HG03196 (cell line): ENCODE results near the gene AGBL4.

ENCODE experiments used
- ATAC-seq: cut with Tn5 transposase; IDR thresholded peaks from one replicate; pipeline ENCODE4 v1.9.1; 2021; ENCODE audit not compliant: unreplicated experiment

AGBL4 gene

DNA sequence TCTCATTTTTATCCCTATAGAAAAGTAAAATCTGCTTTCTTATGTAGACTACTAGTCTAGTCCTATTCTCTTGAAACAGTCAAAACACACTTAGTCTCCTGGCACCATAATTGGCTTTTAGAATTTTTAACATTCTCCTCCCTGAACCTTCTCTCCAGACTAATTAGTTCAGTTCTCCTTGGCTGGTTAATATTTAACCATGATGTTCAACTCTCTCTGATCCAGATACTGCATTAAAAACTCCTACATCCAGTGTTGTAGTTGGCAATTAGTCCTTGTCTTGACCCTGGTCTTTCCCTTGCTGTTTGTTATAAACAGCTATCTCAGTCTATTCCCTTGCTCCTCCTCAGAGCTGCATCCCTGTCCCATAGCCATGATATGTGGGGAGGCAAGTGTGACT, 824.2 kb downstream of the AGBL4 start:
- ATAC-seq = no peak

DNA sequence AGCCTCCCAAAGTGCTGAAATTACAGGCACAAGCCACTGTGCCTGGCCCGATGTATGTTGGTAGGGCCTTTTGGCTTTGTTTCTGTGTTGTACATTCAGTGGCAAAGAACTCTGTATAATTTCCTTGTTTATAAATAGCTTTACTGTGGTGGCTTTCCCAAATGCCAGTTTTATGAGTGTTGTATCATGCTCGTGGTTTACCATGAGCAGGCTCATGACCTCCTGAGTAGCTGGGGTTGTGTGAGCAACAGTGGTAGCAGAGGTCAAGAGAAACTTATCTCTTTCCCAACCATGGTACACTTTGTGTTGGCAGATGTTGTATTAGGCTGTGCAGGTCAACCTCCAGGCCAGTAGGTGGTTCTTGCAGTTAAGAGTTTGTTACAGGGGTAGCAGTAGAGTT, 826.7 kb downstream of the AGBL4 start:
- no peak for ATAC-seq

DNA sequence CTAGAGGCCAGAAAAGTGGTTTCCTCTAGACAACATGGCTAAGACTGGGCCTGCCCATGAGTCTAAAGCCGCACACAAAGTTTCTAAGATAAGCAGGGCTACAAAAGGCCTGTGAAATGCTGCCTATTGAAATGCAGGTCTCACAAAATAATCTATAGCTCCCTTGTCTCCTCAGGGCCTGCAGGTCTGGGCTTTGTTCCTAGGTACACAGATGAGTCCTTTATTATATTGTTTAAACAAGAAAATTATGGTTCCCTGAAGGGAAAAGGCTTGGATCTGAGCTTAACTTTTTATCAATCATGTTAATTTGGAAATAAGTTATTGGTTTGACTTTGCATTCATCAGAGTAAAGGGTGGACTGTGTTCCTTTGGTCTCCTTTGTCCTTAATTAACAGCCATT, 833.6 kb downstream of the AGBL4 start:
- no peak for ATAC-seq

DNA sequence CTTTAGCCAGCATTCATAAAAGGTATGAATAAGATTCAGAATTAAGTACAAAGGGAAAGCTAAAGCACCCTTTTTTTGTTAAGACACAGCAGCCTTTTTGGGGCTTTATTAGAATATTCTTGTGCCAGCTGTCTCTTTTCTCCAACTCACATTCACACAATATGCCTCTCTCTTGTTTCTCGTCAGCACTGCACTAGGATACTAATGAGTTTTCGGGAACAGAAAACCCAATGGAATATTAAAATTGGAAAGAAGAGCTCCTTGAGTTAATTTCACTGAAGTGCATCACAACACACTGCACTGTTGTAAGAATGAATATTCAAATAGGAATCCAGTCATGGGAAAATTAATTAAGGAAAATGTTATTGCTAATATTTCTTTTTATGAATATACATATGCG, 836.7 kb downstream of the AGBL4 start:
- no peak for ATAC-seq

DNA sequence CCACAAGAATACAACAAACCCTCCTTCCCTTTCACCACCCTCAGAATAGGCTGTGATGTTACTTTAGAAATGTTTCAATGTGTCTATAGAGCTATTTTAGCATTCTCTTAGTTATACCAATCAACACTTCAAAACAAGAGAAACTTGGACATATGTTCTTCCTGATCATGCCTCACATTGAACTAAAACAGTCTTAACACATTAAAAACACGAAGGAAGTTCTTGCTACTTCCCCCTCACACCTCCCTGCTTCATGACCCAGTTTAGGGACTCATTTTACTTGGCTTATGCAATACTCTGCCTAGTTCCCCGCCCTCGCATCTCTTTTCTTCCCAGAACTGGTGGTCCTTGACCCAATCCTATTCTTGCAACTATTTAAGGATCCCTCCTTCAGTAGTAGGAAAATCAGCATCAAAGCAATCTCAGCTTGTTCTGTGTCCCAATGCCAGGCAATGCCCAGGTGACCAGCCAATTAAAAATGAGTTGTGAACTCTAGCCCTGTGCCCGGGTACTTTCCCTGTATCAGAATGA, 838.2 kb downstream of the AGBL4 start:
- ATAC-seq = no peak

DNA sequence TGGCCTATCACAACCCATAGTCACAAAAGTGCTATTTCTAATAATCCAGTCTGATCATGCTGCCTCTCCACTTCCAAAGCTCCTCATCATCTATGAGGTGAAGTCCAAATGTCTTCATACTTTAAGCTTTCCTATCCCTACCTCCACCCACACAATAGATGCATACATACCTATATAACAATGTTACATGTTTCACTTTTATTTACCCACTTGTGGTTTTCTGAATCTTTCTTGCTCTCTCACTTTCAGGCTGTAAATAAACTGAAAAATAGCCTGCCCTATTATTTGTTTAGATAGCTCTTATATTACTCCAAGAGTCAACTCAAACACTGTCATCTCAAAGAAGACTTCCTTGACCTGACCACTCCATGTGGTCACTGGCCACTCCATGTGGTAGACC, 840.3 kb downstream of the AGBL4 start:
- no peak for ATAC-seq

DNA sequence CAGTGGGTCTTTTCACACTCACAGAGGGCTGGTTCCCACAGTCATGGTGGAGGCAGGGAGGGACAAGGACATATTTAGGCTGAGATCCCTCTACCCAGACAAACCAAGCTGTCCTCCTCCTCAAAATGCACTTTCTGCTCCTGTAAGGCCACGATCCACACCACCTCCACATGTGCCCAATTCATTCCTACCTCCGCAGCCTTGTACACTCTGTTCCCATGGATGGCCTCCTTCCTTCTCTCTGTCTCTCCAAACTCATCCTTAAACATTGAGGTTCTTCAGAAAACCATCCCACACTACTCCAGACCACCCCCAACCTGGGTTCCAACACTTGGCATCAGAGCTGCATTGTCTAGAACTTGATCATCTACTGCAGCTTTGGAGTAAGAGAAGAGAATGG, 842.7 kb downstream of the AGBL4 start:
- ATAC-seq = no peak

DNA sequence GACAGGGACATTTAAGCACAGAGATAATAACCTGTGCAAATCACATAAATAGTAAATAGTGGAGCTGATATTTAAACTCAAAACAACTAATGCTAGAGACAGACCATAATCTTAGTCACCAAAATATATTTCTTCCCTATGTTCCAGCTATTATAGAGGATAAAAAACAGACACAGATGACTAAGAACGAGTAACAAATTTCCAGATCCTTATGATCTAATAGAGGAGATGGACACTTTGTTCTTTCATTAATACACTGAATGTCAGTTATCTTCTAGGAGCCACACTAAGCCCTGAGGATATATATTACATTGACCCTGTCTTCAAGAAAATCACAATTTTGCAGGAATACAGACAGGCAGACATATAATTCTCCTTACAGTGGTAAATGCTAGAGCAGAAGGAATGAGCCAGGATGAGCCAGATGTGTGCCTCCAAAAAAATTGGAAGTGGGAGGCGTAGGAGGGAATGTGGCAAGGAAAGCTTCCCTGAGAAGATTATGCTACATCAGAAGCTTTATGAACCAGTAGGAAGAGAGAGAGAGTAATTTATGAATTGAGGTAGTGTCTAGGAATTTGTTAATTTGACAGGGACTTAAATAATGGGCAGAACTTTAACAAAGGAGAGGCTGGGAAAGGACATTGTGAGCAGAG, 851.7 kb downstream of the AGBL4 start:
- ATAC-seq = no peak

DNA sequence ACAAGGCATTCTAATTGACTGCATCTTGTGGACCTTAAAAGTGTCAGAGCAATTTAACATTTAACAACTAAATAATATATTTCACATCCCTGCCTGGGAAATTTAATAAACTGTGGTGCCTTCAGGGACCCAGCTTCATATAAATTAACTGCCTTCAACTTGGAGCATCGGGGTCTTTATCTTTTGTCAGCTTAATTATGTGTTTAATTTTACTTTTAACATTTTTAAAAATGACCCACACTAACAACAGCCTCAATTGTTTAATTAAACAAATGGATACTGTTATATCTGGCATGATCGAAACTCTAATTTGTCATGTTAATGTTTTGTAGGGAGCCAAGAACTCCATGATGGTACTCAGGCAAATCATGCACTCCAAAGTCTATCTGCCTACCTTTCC, 857.7 kb downstream of the AGBL4 start:
- no peak for ATAC-seq

DNA sequence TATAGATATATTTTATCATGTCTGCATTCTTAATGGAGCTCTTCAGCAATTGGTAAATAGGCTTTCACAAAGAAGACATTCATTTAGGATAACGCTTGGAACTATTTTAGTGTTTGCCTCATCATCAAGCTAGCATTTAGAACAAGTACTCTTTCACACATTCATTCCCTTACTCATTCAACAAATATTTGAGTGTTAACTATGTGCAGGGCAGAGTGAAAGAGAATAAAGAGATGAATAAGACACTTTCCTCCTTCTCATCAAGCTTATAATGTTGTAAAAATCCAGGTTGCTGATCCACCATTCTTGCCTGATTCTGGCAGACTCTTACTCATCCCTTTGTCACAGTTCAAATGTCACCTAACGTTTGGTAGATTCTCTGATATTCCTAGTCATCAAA, 860.7 kb downstream of the AGBL4 start:
- ATAC-seq = no peak

DNA sequence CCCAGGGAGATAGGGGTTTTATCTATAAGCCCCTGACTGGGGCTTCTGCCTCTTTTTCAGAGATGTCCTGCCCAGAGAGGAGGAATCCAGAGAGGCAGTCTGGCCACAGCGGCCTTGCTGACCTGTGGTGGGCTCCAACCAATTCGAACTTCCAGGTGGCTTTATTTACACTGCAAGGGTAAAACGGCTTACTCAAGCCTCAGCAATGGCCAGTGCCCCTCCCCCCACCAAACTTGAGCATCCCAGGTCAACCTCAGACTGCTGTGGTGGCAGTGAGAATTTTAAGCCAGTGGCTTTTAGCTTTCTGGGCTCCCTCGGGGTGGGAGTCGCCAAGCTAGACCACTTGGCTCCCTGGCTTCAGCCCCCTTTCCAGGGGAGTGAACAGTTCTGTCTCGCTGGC, 863.1 kb downstream of the AGBL4 start:
- no peak for ATAC-seq

DNA sequence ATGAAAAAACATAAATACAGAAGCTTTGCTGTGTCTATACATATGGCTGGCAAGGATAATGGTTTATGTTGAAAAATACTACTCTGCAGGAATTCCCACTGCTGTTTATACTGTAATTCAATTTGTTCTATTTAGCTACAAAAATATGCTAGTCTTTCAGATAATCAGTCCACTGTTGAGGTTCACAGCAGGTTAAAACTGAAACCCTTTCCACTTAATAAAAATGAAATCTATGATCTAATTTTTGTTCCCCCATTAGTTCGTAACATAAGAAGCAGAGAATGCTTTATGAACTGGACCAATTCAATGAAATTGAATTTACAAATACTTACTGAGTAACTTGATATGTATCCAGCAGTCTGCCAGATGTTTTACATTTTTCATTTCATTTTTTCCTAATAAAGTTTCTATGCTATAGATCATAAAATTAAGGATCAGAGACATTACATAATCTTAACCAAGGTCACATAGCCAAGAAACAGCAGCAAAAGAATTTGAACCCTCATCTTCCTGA, 887.0 kb downstream of the AGBL4 start:
- ATAC-seq = no peak

DNA sequence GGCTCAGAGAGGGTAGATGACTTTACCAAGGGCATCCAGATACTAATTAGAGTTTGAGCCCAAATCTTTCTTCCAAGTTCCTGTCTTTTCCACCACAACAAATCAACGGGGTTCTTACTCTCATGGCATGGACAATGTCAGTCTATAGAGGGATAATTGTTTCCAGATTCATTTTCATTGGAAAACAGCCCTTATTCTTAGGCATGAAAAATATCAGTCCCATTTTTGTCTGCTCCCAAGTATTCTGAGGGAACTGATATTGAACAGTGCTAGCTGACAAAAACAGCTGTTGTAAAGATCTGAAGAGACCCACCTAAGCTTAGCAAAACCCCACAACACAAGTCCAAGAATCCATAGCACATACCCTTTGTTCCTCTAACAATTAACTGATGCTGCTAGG, 898.0 kb downstream of the AGBL4 start:
- no peak for ATAC-seq

DNA sequence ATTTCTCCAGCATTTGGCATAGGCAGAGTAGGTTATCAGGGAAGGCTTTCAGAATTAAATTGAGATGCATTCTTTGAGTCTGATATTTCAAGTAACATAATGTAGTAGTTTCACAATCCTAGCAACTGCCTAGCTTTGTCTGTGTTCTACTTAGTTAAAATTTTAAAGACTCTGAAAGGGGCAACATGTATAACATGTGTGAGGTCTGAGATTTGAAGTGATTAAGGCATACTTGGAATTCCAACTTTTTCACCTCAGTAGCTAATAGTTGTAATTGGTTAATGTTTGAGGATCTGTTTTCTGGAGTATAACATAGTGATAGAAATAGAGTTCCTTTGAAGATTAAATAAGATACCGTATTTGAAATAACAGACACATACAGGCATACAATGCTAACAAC, 911.8 kb downstream of the AGBL4 start:
- no peak for ATAC-seq

DNA sequence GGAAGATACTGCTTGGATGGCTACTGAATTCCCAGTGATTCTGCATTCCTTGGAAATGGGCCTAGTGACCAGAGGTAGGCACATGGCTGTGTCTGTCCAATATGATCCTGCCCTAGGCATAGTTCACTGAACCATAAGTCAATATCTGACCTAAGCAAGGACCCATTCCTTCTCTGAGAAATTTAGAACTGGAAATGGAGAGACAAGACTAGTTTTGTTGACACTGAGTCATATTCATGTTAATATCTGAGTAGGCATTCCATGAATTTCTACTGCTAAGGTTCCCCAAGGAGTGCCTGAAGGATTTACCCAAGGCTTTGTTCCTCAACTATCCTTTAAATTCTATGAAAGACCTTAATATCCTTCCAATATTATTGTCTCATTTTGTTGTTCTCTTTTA, 917.3 kb downstream of the AGBL4 start:
- no peak for ATAC-seq

DNA sequence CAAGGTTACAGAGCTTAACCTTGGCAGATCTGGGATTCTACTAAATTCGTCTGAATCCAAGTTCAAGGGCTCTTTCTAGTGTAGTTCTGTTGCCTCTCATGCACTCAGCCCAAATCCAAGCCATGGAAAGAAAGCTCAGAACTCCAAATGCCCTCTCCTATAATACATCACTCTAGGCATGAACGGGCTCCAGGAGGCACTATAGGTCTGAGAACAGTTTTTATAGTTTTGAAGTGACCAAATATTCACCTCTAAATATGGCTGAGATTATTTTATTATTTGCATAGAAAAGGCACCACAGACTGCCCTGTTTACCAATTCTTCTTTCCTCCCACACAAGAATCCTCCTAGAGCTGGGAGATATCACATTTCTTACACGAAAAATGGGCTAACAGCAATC, 919.2 kb downstream of the AGBL4 start:
- no peak for ATAC-seq

DNA sequence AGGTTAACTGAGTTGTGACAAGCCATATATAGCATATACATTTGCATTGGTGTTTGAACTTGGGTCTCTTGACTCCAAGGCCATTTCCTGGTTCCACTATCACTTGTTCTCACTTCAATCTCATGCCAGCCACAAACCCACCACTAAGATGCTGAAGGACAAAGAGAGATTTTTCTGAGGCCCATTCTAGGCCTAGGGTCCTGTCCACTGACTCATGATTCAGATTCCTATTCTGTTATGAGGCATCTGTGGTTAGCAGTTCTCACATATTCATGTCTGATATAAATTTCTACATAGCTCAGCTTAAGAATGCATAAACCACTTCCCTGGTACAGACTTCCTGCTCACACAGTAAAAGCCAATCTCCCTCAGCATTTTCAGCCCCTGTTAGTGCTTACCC, 921.0 kb downstream of the AGBL4 start:
- peak; percentile 76 for ATAC-seq

DNA sequence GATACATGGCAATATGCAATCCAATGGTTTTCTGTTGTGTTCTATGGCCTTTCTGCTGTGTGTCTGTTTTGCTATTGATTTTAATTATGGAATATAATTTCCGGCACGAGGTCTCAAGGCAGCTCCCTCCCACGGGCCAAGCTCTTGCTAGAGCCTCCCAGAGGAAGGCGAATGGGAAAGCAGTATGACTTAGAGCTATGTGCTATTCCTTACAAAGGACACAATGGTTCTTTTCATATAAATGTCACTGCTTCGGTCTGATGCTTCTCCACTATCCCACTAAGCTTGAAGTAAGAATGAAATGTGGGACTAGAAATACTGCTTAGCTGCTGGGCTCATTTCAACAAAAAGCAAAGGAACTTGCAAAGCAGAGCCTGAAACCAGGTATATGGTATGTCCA, 924.9 kb downstream of the AGBL4 start:
- no peak for ATAC-seq

DNA sequence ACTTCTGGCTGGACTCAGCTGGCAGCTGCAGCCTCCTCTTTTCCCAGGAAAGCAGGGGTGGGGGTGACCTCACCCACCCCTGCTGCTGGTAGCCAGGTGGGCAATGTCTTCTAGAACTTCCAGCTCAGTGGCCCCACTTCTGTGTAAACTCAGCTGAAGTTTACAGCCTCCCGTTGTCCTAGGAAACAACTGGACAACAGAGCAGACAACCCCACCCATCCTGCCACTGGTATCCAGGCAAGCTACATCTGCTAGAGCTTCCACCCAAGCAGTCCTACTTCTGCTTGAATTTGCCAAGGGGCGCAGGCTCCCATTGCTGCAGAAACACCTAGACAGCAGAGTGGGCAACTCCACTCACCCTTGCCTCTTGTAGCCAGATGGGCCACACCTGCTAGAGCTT, 937.4 kb downstream of the AGBL4 start:
- no peak for ATAC-seq

DNA sequence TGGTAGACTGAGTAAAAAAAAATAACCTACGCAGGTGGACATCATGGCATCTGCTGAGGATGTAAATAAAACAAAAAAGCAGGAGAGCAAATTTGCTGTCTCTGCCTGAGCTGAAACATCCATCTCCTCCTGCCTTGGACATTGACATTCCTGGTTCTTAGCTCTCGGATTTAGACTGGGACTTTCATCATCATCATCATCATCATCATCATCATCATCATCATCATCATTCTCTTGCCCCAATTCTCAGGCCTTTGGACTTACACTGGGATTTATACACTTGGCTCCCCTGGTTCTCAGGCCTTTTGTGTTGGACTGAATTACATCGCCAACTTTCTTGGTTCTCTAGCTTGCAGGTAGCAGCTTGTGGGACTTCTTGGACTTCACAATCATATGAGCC, 938.7 kb downstream of the AGBL4 start:
- no peak for ATAC-seq

DNA sequence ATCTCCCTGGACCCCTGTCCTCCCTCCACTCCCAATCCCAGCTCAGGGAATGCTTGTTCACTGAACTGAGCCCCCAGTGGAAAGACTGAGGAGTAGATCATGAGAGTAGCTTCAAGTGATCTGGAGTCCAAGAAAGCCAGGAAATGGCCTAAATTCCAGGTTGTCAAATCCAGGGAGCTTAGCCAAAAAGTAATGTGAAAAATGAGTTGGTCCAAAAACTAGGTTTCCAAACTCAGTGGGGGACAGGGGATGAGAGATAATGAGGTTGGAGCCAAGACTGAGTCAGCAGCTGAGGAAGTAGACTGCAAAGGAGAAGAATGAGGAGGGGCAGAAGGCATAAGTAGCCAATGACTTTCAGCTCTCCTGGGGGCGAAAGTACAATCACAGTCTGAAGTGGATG, 963.0 kb downstream of the AGBL4 start:
- no peak for ATAC-seq

DNA sequence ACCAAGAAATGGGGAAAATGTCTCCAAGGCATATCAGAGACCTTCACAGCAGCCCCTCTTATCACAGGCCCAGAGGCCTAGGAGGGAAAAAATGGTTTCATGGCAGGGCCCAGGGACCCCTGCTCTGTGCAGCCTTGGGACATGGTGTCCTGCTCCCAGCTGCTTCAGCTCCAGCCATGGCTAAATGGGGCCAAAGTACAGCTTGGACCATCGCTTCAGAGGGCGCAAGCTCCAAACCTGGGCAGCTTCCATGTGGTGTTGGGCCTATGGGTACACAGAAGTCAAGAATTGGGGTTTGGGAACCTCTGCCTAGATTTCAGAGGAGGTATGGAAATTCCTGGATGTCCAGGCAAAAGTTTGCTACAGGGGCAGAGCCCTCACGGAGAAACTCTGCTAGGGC, 964.7 kb downstream of the AGBL4 start:
- no peak for ATAC-seq

DNA sequence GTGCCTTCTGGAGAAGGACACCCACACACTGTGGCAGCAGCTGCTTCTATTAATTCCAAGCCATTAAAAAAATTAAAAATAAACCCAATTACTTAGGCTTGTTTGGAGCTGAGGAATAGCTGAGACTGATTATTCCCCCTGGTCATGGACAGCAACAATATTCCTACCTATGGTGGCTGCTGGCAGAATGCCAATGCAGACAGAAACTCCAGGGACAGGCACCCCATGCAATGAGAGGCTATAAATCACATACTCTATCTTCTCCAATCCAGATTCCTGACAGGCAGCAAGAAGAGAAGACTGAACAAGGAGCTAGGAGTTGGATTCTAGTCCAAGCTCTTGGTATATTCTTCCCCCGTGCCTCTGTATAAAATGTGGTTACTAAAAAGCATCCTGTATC, 971.7 kb downstream of the AGBL4 start:
- no peak for ATAC-seq
